Suppressor macrophage treated with lipopolysaccharide for 1 hour (primary cell): ENCODE measurements around the gene PCCA.
"Not testable (repeated sequence)": the region's sequence is repeated elsewhere in the genome, so short reads cannot be mapped to it uniquely, and the experiment has no call there.

Experiments
- DNase-seq, 3 donors: peaks; one replicate each; pipeline ENCODE4 v3.0.0-alpha.2; 2020 to 2022

The PCCA gene

GRCh38 chr13:100146534-100146933 lies 57.6 kb downstream of the PCCA start:
- no peak for DNase-seq

- DNase-seq, result no peak
Observed at GRCh38 chr13:100147825-100148224, 58.9 kb downstream of the PCCA start.

GRCh38 chr13:100148422-100148821 lies 59.5 kb downstream of the PCCA start:
- no peak for DNase-seq

- DNase-seq, result no peak
Observed at GRCh38 chr13:100149389-100149788, 60.5 kb downstream of the PCCA start.

GRCh38 chr13:100150711-100151110 lies 61.8 kb downstream of the PCCA start:
- DNase-seq, result not testable (repeated sequence)

- no peak for DNase-seq
Observed at GRCh38 chr13:100154842-100155416, 66.0 kb downstream of the PCCA start.

GRCh38 chr13:100156788-100157187 lies 67.9 kb downstream of the PCCA start:
- no peak for DNase-seq

GRCh38 chr13:100158569-100158968 lies 69.7 kb downstream of the PCCA start:
- no peak for DNase-seq

GRCh38 chr13:100159584-100159983 lies 70.7 kb downstream of the PCCA start:
- no peak for DNase-seq

GRCh38 chr13:100160450-100160849 lies 71.6 kb downstream of the PCCA start:
- DNase-seq, result no peak

- DNase-seq, result no peak
Observed at GRCh38 chr13:100163375-100163774, 74.5 kb downstream of the PCCA start.

GRCh38 chr13:100173203-100173602 lies 84.3 kb downstream of the PCCA start:
- DNase-seq, result no peak

GRCh38 chr13:100174455-100174854 lies 85.6 kb downstream of the PCCA start:
- not testable (repeated sequence) for DNase-seq

GRCh38 chr13:100175078-100175802 lies 86.3 kb downstream of the PCCA start:
- DNase-seq, result no peak

- DNase-seq, result no peak
Observed at GRCh38 chr13:100175803-100176182, 86.9 kb downstream of the PCCA start.

- no peak for DNase-seq
Observed at GRCh38 chr13:100176801-100177400, 88.0 kb downstream of the PCCA start.

- DNase-seq, result no peak
Observed at GRCh38 chr13:100178309-100178708, 89.4 kb downstream of the PCCA start.

- DNase-seq, result peak; percentile 30 to 45 (median 45)
Observed at GRCh38 chr13:100179276-100179675, 90.4 kb downstream of the PCCA start.

GRCh38 chr13:100182900-100183490 lies 94.1 kb downstream of the PCCA start:
- DNase-seq, result no peak

GRCh38 chr13:100184095-100184494 lies 95.2 kb downstream of the PCCA start:
- DNase-seq, result no peak

GRCh38 chr13:100195568-100195967 lies 106.7 kb downstream of the PCCA start:
- no peak for DNase-seq

GRCh38 chr13:100196375-100196774 lies 107.5 kb downstream of the PCCA start:
- DNase-seq, result no peak

GRCh38 chr13:100197116-100197515 lies 108.2 kb downstream of the PCCA start:
- DNase-seq, result no peak
